Progenitor cell of endocrine pancreas (in vitro differentiated cells): ENCODE measurements around the gene DUSP19. TPM values are rescaled to one million over a fixed set of nuclear protein-coding genes. Genes with fewer than 3 reads are reported as not detected.

Source experiments
- DNase-seq: peaks from one replicate; pipeline ENCODE4 v3.0.0; 2021; ENCODE audit warnings: low spot score; ENCODE audit not compliant: unreplicated experiment
- H3K27ac Mint-ChIP-seq: 2 replicates; pipeline ENCODE4 v1.8.0; 2021; ENCODE audit warnings: mild to moderate bottlenecking, moderate library complexity, mixed read lengths
- H3K27me3 Mint-ChIP-seq: 2 replicates; pipeline ENCODE4 v1.8.0; 2021; ENCODE audit warnings: mixed read lengths
- H3K36me3 Mint-ChIP-seq: 2 replicates; pipeline ENCODE4 v1.8.0; 2022; ENCODE audit warnings: mixed read lengths; ENCODE audit not compliant: insufficient read depth
- H3K4me1 Mint-ChIP-seq: 2 replicates; pipeline ENCODE4 v1.8.0; 2021; ENCODE audit warnings: low read depth, mixed read lengths
- H3K4me3 Mint-ChIP-seq: 2 replicates; pipeline ENCODE4 v1.8.0; 2021; ENCODE audit warnings: low read depth, mild to moderate bottlenecking, moderate library complexity, mixed read lengths
- H3K9me3 Mint-ChIP-seq: 2 replicates; pipeline ENCODE4 v1.8.0; 2021; ENCODE audit warnings: low read depth, mixed read lengths
- long read RNA-seq: library from polyadenylated mRNA; unstranded; transcript quantifications from one replicate; pipeline ENCODE4 v2.0.0, GENCODE V29; 2020
- total RNA-seq: library from RNA; stranded (reverse); gene quantifications from 2 replicates; pipeline ENCODE4 v1.2.1, GENCODE V29; 2021
- TF ChIP-seq, protein P1 (sequence below): fragments of 200-600 bp; sonication (generic); IDR thresholded peaks from one replicate; pipeline ENCODE4 v1.5.0; 2021; ENCODE audit warnings: antibody characterized with exemption, mild to moderate bottlenecking; ENCODE audit not compliant: unreplicated experiment

The DUSP19 gene, protein sequence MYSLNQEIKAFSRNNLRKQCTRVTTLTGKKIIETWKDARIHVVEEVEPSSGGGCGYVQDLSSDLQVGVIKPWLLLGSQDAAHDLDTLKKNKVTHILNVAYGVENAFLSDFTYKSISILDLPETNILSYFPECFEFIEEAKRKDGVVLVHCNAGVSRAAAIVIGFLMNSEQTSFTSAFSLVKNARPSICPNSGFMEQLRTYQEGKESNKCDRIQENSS
- 1.9 and 2.2 TPM in 2 replicates for total RNA-seq
- long read RNA-seq, full-length matches to known transcripts: 3 of 4 reads
- long read RNA-seq, partial matches to known transcripts: 0 of 4 reads
- long read RNA-seq, other reads (novel, unspliced or antisense): 1 of 4 reads

DNA sequence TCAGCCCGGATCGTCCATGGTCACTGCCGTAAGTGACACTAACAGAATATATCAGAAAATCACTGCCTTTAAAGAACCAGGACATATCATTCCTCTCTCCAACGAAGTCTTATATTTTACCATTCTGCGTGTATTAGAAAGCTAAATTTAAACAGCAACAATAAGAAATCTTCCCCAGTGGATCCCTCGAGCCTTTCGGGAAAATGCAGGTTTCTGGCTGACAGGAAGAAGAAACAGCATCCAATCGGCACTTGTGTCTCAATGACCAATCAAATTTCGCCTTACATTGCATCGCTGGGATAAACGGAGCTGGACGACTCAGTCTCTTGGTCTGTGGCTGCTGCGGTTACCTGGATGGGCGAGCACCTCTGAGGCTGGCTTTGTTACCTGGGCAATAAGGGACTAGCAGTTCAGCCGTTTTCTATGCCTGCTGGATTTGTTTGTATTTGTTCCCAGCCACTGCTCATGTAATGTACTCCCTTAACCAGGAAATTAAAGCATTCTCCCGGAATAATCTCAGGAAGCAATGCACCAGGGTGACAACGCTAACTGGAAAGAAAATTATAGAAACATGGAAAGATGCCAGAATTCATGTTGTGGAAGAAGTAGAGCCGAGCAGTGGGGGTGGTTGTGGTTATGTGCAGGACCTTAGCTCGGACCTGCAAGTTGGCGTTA, at the start of gene DUSP19:
DUSP19 (plus strand) TSS at position 284 of the 675 bp plus-strand sequence; CDS start at position 471, 187 bp downstream.
- H3K4me3 Mint-ChIP-seq: peak within 1 kb of the TSS; percentile 81
- H3K36me3 Mint-ChIP-seq: no peaks in the 10 kb centered on the region
- TF ChIP-seq, protein P1, sequence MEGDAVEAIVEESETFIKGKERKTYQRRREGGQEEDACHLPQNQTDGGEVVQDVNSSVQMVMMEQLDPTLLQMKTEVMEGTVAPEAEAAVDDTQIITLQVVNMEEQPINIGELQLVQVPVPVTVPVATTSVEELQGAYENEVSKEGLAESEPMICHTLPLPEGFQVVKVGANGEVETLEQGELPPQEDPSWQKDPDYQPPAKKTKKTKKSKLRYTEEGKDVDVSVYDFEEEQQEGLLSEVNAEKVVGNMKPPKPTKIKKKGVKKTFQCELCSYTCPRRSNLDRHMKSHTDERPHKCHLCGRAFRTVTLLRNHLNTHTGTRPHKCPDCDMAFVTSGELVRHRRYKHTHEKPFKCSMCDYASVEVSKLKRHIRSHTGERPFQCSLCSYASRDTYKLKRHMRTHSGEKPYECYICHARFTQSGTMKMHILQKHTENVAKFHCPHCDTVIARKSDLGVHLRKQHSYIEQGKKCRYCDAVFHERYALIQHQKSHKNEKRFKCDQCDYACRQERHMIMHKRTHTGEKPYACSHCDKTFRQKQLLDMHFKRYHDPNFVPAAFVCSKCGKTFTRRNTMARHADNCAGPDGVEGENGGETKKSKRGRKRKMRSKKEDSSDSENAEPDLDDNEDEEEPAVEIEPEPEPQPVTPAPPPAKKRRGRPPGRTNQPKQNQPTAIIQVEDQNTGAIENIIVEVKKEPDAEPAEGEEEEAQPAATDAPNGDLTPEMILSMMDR: no peak
- DNase-seq: peak; percentile 92
- H3K27me3 Mint-ChIP-seq: no peaks in the 10 kb centered on the region
- peaks cover 3% of the 10 kb centered on the region for H3K4me1 Mint-ChIP-seq
- peak within 1 kb of the TSS; percentile 94 for H3K27ac Mint-ChIP-seq
- no peaks in the 10 kb centered on the region for H3K9me3 Mint-ChIP-seq

DNA sequence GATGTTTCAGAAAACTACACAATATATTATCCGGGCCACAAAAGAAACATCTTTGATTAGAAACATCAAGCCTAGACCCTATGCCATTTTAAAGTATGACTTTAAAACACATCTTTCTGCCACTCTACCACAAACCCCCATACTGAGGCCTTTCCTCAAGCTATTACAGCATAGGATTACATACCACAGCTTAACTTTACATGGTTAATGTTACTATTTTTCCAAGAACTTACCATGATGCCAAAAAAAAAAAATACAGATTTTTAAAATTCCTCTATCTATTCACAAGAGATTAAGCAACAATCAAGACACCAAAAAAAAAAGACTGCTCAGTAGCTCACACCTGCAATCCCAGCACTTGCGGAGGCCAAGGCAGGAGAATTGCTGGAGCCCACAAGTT, 49.3 kb upstream of the DUSP19 start:
- TF ChIP-seq, protein P1: no peak
- Mint-ChIP-seq H3K36me3 (no peaks in the 10 kb centered on the region), H3K9me3 (no peaks in the 10 kb centered on the region), H3K4me1 (peaks cover 14% of the 10 kb centered on the region), H3K27ac (no peak overlapping the region), H3K4me3 (no peak overlapping the region), H3K27me3 (no peaks in the 10 kb centered on the region)
- DNase-seq: no peak

DNA sequence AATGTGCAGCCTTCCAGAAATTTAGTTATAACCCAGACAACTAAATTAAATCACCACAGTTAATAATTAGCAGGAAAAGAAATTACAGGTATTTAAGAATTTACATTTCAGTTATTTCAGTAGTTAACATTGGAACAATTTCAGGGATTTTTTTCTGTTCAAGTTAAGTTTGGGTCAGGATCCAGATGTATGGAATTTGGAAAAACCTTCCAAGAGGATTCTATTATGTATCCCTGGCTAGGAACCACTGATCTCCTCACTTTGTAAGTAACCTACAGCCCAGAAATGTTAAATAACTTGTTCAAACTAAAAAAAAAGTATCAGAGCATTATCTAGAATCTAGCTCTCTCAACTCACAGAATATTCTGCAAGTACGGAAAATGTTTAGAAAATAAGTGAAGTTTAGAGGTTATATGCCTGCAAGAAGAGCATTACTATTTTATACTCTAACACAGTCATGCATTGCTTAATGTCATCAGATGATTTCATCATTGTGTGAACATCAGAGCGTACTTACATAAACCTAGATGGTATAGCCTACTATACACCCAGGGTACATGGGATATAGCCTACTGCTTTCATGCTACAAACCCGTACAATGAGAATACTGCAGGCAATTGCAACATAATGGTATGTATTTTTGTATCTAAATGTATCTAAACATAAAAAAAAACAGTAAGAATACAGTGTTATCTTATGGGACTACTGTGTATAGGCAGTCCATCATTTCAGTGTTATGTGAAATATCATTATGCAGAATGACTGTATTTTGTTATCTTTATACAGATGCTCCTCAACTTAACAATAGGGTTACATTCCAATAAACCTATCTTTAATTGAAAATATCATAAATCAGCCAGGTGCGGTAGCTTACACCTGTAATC, 46.4 kb upstream of the DUSP19 start:
- TF ChIP-seq, protein P1: no peak
- H3K27me3 Mint-ChIP-seq: no peaks in the 10 kb centered on the region
- H3K4me1 Mint-ChIP-seq: peaks cover 31% of the 10 kb centered on the region
- H3K9me3 Mint-ChIP-seq: no peaks in the 10 kb centered on the region
- DNase-seq: no peak
- no peaks in the 10 kb centered on the region for H3K36me3 Mint-ChIP-seq
- H3K27ac Mint-ChIP-seq: peak overlapping the region; percentile 47
- H3K4me3 Mint-ChIP-seq: no peak overlapping the region

DNA sequence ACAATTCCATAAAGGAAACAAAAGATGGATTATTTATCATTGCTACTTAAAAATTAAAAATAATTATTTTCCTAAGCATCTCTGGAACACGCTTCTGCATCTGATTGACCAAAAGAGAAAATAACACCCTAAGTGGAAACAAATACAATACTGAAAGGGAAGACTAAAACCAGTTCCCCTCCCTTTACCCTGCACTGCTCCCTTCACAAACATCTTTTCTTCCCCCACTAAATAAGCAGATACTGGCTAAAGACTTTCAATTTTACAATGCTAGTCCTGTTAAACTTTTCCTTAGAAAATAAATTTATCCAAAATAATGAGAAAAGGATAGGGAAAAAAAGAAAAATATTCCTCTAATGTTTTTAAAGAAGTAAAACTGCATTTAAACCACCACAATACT, 44.6 kb upstream of the DUSP19 start:
- Mint-ChIP-seq H3K36me3 (no peaks in the 10 kb centered on the region), H3K27me3 (no peaks in the 10 kb centered on the region), H3K4me3 (no peak overlapping the region), H3K27ac (no peak overlapping the region), H3K9me3 (no peaks in the 10 kb centered on the region), H3K4me1 (peaks cover 34% of the 10 kb centered on the region)
- DNase-seq: no peak
- TF ChIP-seq, protein P1: no peak

DNA sequence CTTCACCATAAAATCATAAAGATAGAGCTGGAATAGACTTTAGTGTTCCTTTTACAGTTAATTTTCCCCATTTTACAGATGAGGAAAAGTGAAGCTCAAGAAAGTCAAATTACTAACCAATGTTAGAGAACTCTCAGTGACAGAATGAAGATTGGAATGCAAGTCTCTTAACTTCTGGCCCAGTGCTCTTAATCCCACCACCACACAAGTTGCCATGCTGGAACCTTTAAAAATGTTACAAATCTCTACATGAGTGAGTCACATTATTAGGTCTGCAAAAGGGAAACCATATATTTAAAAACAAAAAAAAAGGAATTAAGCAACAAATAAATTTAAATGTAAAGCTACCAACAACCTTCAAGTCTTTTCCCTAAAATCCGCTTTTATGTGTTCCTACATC, 43.7 kb upstream of the DUSP19 start:
- Mint-ChIP-seq H3K27ac (no peak overlapping the region), H3K36me3 (no peaks in the 10 kb centered on the region), H3K27me3 (peaks cover 5% of the 10 kb centered on the region), H3K4me1 (peaks cover 36% of the 10 kb centered on the region), H3K4me3 (no peak overlapping the region), H3K9me3 (no peaks in the 10 kb centered on the region)
- TF ChIP-seq, protein P1: no peak
- no peak for DNase-seq
